GM19351 (cell line): ENCODE data around the gene DIRAS2.

Source experiments
- ATAC-seq: cut with Tn5 transposase; IDR thresholded peaks from one replicate; pipeline ENCODE4 v1.9.1; 2021; ENCODE audit warnings: mild to moderate bottlenecking, moderate library complexity; ENCODE audit not compliant: unreplicated experiment

Gene DIRAS2

GRCh38 chr9:90613502-90613901 is 29.1 kb downstream of the DIRAS2 start:
- ATAC-seq: no peak

GRCh38 chr9:90612957-90613356 is 29.7 kb downstream of the DIRAS2 start:
- ATAC-seq: no peak

GRCh38 chr9:90611568-90611967 is 31.1 kb downstream of the DIRAS2 start:
- no peak for ATAC-seq

GRCh38 chr9:90611121-90611520 is 31.5 kb downstream of the DIRAS2 start:
- no peak for ATAC-seq

- no peak for ATAC-seq
These were observed 34.7 kb downstream of the DIRAS2 start for GRCh38 chr9:90607701-90608516.

- ATAC-seq: no peak
These were observed 42.6 kb downstream of the DIRAS2 start for GRCh38 chr9:90600029-90600428.

GRCh38 chr9:90598191-90598590 is 44.4 kb downstream of the DIRAS2 start:
- no peak for ATAC-seq

GRCh38 chr9:90593646-90594045 is 49.0 kb downstream of the DIRAS2 start:
- no peak for ATAC-seq

- ATAC-seq: no peak
These were observed 62.0 kb downstream of the DIRAS2 start for GRCh38 chr9:90580576-90580975.

- no peak for ATAC-seq
These were observed 63.4 kb downstream of the DIRAS2 start for GRCh38 chr9:90579181-90579580.

GRCh38 chr9:90578126-90578815 is 64.4 kb downstream of the DIRAS2 start:
- ATAC-seq: no peak

GRCh38 chr9:90569511-90569910 is 73.1 kb downstream of the DIRAS2 start:
- ATAC-seq: no peak

- no peak for ATAC-seq
These were observed 74.0 kb downstream of the DIRAS2 start for GRCh38 chr9:90568667-90569066.

- ATAC-seq: no peak
These were observed 80.4 kb downstream of the DIRAS2 start for GRCh38 chr9:90562229-90562628.
